Mesendoderm (in vitro differentiated cells): ENCODE data around the gene BCL7C.

Experiments used
- DNase-seq: peaks from one replicate; pipeline ENCODE4 v3.0.0; 2013
- H2AK5ac ChIP-seq: 2 replicates; pipeline ENCODE4 v1.6.1; 2013; ENCODE audit warnings: low read length, inconsistent platforms
- H2BK120ac ChIP-seq: 2 replicates; pipeline ENCODE4 v1.6.1; 2013; ENCODE audit warnings: low read depth, mild to moderate bottlenecking, low read length, moderate library complexity, mixed read lengths
- H2BK15ac ChIP-seq: replicated peaks from 2 replicates; pipeline ENCODE4 v1.6.1; 2013; ENCODE audit warnings: low read depth, mild to moderate bottlenecking, moderate library complexity
- H2BK5ac ChIP-seq: 2 replicates; pipeline ENCODE4 v1.6.1; 2013; ENCODE audit warnings: low read length, inconsistent platforms
- H3K18ac ChIP-seq: 2 replicates; pipeline ENCODE4 v1.6.1; 2013; ENCODE audit warnings: mild to moderate bottlenecking, low read length, mixed read lengths
- H3K23ac ChIP-seq: one replicate; pipeline ENCODE4 v1.6.1; 2013; ENCODE audit warnings: low read length
- H3K27ac ChIP-seq: 2 replicates; pipeline ENCODE4 v1.5.1; 2013; ENCODE audit warnings: low read depth, mild to moderate bottlenecking, inconsistent platforms, low read length, moderate library complexity
- H3K27me3 ChIP-seq: 2 replicates; pipeline ENCODE4 v1.6.1; 2013; ENCODE audit warnings: low read length, control low read depth, mild to moderate bottlenecking, inconsistent platforms; ENCODE audit not compliant: insufficient read depth, poor library complexity
- H3K36me3 ChIP-seq: 2 replicates; pipeline ENCODE4 v1.6.1; 2013; ENCODE audit warnings: low read length, inconsistent platforms; ENCODE audit not compliant: control insufficient read depth, insufficient read depth
- H3K4ac ChIP-seq: one replicate; pipeline ENCODE4 v1.6.1; 2013; ENCODE audit warnings: low read depth, mild to moderate bottlenecking, low read length, moderate library complexity
- H3K4me1 ChIP-seq: 2 replicates; pipeline ENCODE4 v1.6.1; 2013; ENCODE audit warnings: low read depth, low read length, inconsistent platforms; ENCODE audit not compliant: control insufficient read depth
- H3K4me2 ChIP-seq: 2 replicates; pipeline ENCODE4 v1.6.1; 2013; ENCODE audit warnings: low read length
- H3K4me3 ChIP-seq: 2 replicates; pipeline ENCODE4 v1.5.1; 2013; ENCODE audit warnings: mild to moderate bottlenecking, low read length
- H3K56ac ChIP-seq: one replicate; pipeline ENCODE4 v1.6.1; 2013; ENCODE audit warnings: low read length
- H3K79me1 ChIP-seq: 2 replicates; pipeline ENCODE4 v1.6.1; 2013; ENCODE audit warnings: low read length, inconsistent platforms
- H3K79me2 ChIP-seq: 2 replicates; pipeline ENCODE4 v1.6.1; 2013; ENCODE audit warnings: mild to moderate bottlenecking, low read length; ENCODE audit not compliant: control insufficient read depth, insufficient read depth
- H3K9ac ChIP-seq: 2 replicates; pipeline ENCODE4 v1.6.1; 2013; ENCODE audit warnings: low read length, inconsistent platforms
- H4K5ac ChIP-seq: one replicate; pipeline ENCODE4 v1.6.1; 2013; ENCODE audit warnings: low read length
- H4K8ac ChIP-seq: one replicate; pipeline ENCODE4 v1.6.1; 2013; ENCODE audit warnings: low read depth, mild to moderate bottlenecking, control low read depth, low read length, moderate library complexity
- whole genome bisulfite sequencing: extraction: QIAGEN DNeasy Blood & Tissue Kit; methylation state at CpG from one replicate; pipeline ENCODE4 v1.1.7; 2013; ENCODE audit warnings: low lambda C conversion rate, missing lambda C conversion rate; ENCODE audit not compliant: insufficient coverage; ENCODE audit errors: extremely low coverage; 5-methylcytosine and 5-hydroxymethylcytosine counted together

BCL7C gene

GRCh38 chr16:30889721-30890120 lies 4.2 kb downstream of the BCL7C start:
- WGBS, result no CpG with 5 or more reads among the region's 5 CpGs
- H3K23ac ChIP-seq, result no peak overlapping the region

GRCh38 chr16:30888856-30889499 lies 4.9 kb downstream of the BCL7C start:
- Histone ChIP-seq H3K4me1 (peaks cover 4% of the 10 kb centered on the region), H4K5ac (no peak overlapping the region), H3K36me3 (peaks cover 5% of the 10 kb centered on the region), H3K4me2 (no peak overlapping the region), H3K18ac (no peak overlapping the region), H3K23ac (no peak overlapping the region), H3K79me2 (peaks cover 4% of the 10 kb centered on the region), H2AK5ac (no peak overlapping the region), H3K27me3 (no peaks in the 10 kb centered on the region), H4K8ac (no peak overlapping the region), H2BK15ac (no peak overlapping the region), H3K4ac (no peak overlapping the region), H3K56ac (no peak overlapping the region), H3K9ac (no peak overlapping the region), H3K79me1 (peaks cover 5% of the 10 kb centered on the region), H3K4me3 (no peak overlapping the region), H2BK5ac (no peak overlapping the region), H3K27ac (no peak overlapping the region), H2BK120ac (no peak overlapping the region)
- WGBS, result no CpG with 5 or more reads among the region's 8 CpGs
- DNase-seq, result no peak

More at GRCh38 chr16:30889721-30890120, 4.2 kb downstream of the BCL7C start:
- Histone ChIP-seq H2BK5ac (no peak overlapping the region), H3K79me1 (peaks cover 5% of the 10 kb centered on the region), H3K4ac (no peak overlapping the region), H3K18ac (no peak overlapping the region), H3K27ac (no peak overlapping the region), H3K79me2 (peaks cover 4% of the 10 kb centered on the region), H3K4me2 (no peak overlapping the region), H3K56ac (no peak overlapping the region), H4K5ac (no peak overlapping the region), H3K4me3 (no peak overlapping the region), H3K9ac (no peak overlapping the region), H2AK5ac (no peak overlapping the region), H2BK15ac (no peak overlapping the region), H4K8ac (no peak overlapping the region), H3K27me3 (no peaks in the 10 kb centered on the region), H3K36me3 (peaks cover 5% of the 10 kb centered on the region), H2BK120ac (no peak overlapping the region), H3K4me1 (peaks cover 9% of the 10 kb centered on the region)
- no peak for DNase-seq

DNA sequence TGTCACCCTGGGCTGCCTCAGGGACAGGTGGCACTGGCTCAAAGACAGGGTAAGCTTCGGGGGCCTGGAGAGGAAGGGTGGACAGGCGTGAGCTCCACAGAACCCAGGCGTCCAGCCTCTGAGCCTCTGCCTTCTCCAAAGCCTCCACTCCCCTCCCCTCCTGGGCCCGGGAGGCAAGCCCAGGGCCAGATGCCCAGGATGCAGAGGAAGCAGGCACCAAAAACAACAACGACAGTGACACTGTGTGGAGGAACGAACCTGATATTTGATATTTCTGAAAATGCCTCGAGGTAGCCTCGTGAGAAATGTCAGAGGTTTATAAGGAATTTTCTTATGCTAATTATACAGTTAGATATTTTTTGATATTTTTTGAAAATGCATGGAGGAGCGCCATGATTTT lies 6.0 kb downstream of the BCL7C start:
- H3K79me2 ChIP-seq, result peaks cover 2% of the 10 kb centered on the region
- peaks cover 2% of the 10 kb centered on the region for H3K79me1 ChIP-seq
- H2BK15ac ChIP-seq, result no peak overlapping the region
- no peaks in the 10 kb centered on the region for H3K27me3 ChIP-seq
- no peak overlapping the region for H3K56ac ChIP-seq
- no CpG with 5 or more reads among the region's 9 CpGs for WGBS
- H3K9ac ChIP-seq, result no peak overlapping the region
- peaks cover 5% of the 10 kb centered on the region for H3K36me3 ChIP-seq
- no peak overlapping the region for H2BK120ac ChIP-seq
- no peak overlapping the region for H3K4me2 ChIP-seq
- no peak overlapping the region for H4K8ac ChIP-seq
- H3K4me3 ChIP-seq, result no peak overlapping the region
- H2AK5ac ChIP-seq, result no peak overlapping the region
- H3K23ac ChIP-seq, result no peak overlapping the region
- DNase-seq, result no peak
- no peak overlapping the region for H3K27ac ChIP-seq
- H4K5ac ChIP-seq, result no peak overlapping the region
- no peak overlapping the region for H3K4ac ChIP-seq
- no peak overlapping the region for H2BK5ac ChIP-seq
- peaks cover under 1% of the 10 kb centered on the region for H3K4me1 ChIP-seq
- no peak overlapping the region for H3K18ac ChIP-seq

DNA sequence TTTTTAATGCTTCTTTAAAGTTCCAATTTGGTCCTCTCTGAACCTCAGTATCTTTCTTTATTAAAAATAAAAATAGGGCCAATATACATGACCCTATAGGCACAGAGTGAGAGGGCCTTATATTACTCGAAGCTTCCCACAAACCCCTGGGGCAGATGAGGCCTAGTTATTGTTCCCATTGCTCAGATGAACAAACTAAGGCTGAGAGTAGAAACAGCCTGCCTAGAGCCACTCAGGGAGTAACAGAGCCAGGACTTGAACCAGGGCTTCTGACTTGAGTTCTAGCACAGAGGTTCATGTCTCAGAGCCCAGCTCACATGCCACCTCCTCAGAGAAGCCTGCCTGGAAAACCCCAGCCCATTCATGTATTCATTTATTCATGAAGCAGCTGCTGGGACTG lies 7.7 kb downstream of the BCL7C start:
- Histone ChIP-seq H3K4me1 (no peaks in the 10 kb centered on the region), H3K23ac (no peak overlapping the region), H3K27me3 (no peaks in the 10 kb centered on the region), H4K5ac (no peak overlapping the region), H3K27ac (no peak overlapping the region), H4K8ac (no peak overlapping the region), H3K79me1 (no peaks in the 10 kb centered on the region), H3K56ac (no peak overlapping the region), H2AK5ac (no peak overlapping the region), H2BK120ac (no peak overlapping the region), H3K36me3 (peaks cover 5% of the 10 kb centered on the region), H3K4me2 (no peak overlapping the region), H3K79me2 (no peaks in the 10 kb centered on the region), H2BK15ac (no peak overlapping the region), H3K4me3 (no peak overlapping the region), H2BK5ac (no peak overlapping the region), H3K4ac (no peak overlapping the region), H3K18ac (no peak overlapping the region), H3K9ac (no peak overlapping the region)
- WGBS, result no CpG with 5 or more reads among the region's 1 CpG
- no peak for DNase-seq

- Histone ChIP-seq H4K8ac (no peak overlapping the region), H3K4me2 (no peak overlapping the region), H3K4me1 (no peaks in the 10 kb centered on the region), H3K79me2 (no peaks in the 10 kb centered on the region), H2BK120ac (no peak overlapping the region), H3K79me1 (no peaks in the 10 kb centered on the region), H4K5ac (no peak overlapping the region), H3K36me3 (peaks cover 5% of the 10 kb centered on the region), H3K4me3 (no peak overlapping the region), H2AK5ac (no peak overlapping the region), H3K18ac (no peak overlapping the region), H3K27ac (no peak overlapping the region), H2BK5ac (no peak overlapping the region), H3K23ac (no peak overlapping the region), H3K4ac (no peak overlapping the region), H3K56ac (no peak overlapping the region), H3K27me3 (no peaks in the 10 kb centered on the region), H2BK15ac (no peak overlapping the region), H3K9ac (no peak overlapping the region)
- WGBS, result no CpG with 5 or more reads among the region's 9 CpGs
- DNase-seq, result no peak
These were observed 8.7 kb downstream of the BCL7C start for GRCh38 chr16:30885196-30885595.

- Histone ChIP-seq H3K79me1 (no peaks in the 10 kb centered on the region), H3K56ac (no peak overlapping the region), H3K27me3 (no peaks in the 10 kb centered on the region), H4K5ac (no peak overlapping the region), H3K18ac (no peak overlapping the region), H3K4ac (no peak overlapping the region), H4K8ac (no peak overlapping the region), H3K4me3 (no peak overlapping the region), H3K9ac (no peak overlapping the region), H2BK120ac (no peak overlapping the region), H3K4me1 (no peaks in the 10 kb centered on the region), H3K4me2 (no peak overlapping the region), H3K23ac (no peak overlapping the region), H2AK5ac (no peak overlapping the region), H3K27ac (no peak overlapping the region), H3K79me2 (no peaks in the 10 kb centered on the region), H2BK5ac (no peak overlapping the region), H3K36me3 (peaks cover 5% of the 10 kb centered on the region), H2BK15ac (no peak overlapping the region)
- no CpG with 5 or more reads among the region's 3 CpGs for WGBS
- DNase-seq, result no peak
These were observed 9.1 kb downstream of the BCL7C start for GRCh38 chr16:30884760-30885159.
